Karpas-422 (cell line): ENCODE results near the gene APOA1. TPM values are rescaled to one million over a fixed set of nuclear protein-coding genes. Genes with fewer than 3 reads are reported as not detected.
"Not testable (repeated sequence)": the region's sequence is repeated elsewhere in the genome, so short reads cannot be mapped to it uniquely, and the experiment has no call there.

ENCODE experiments used
- DNase-seq: peaks from one replicate; pipeline ENCODE4 v3.0.0-alpha.2; 2015
- H2AFZ ChIP-seq: fragments of 200-600 bp; sonication (generic); 2 replicates; pipeline ENCODE4 v1.6.1; 2014; ENCODE audit warnings: antibody characterized with exemption, low read length, mixed read lengths
- H3K27ac ChIP-seq: fragments of 200-600 bp; sonication (generic); 2 replicates; pipeline ENCODE4 v1.5.1; 2014; ENCODE audit warnings: mild to moderate bottlenecking, low read length, moderate library complexity
- H3K27me3 ChIP-seq: fragments of 200-600 bp; sonication (generic); 2 replicates; pipeline ENCODE4 v1.6.1; 2014; ENCODE audit warnings: low read length, mixed read lengths
- H3K36me3 ChIP-seq: fragments of 200-600 bp; sonication (generic); 2 replicates; pipeline ENCODE4 v1.6.1; 2014; ENCODE audit warnings: low read length, mixed read lengths; ENCODE audit not compliant: insufficient read depth
- H3K4me1 ChIP-seq: fragments of 200-600 bp; sonication (generic); 2 replicates; pipeline ENCODE4 v1.6.1; 2014; ENCODE audit warnings: mild to moderate bottlenecking, low read length, mixed read lengths
- H3K4me2 ChIP-seq: fragments of 200-600 bp; sonication (generic); 2 replicates; pipeline ENCODE4 v1.6.1; 2014; ENCODE audit warnings: low read length, low read depth, mild to moderate bottlenecking; ENCODE audit not compliant: poor library complexity, severe bottlenecking
- H3K4me3 ChIP-seq: fragments of 200-600 bp; sonication (generic); 2 replicates; pipeline ENCODE4 v1.5.1; 2014; ENCODE audit warnings: mild to moderate bottlenecking, antibody characterized with exemption, low read length, mixed read lengths
- H3K79me2 ChIP-seq: fragments of 200-600 bp; sonication (generic); 2 replicates; pipeline ENCODE4 v1.6.1; 2014; ENCODE audit warnings: mild to moderate bottlenecking, low read length, mixed read lengths
- H3K9ac ChIP-seq: fragments of 200-600 bp; sonication (generic); 2 replicates; pipeline ENCODE4 v1.6.0; 2014; ENCODE audit warnings: low read length
- H3K9me2 ChIP-seq: fragments of 200-600 bp; sonication (generic), shearing (Covaris generic); replicated peaks from 2 replicates; pipeline ENCODE4 v1.6.0; 2014; ENCODE audit warnings: mild to moderate bottlenecking, low read length, moderate library complexity; ENCODE audit not compliant: insufficient read depth
- H3K9me3 ChIP-seq: fragments of 300-700, 200-600 bp; sonication (generic); 2 replicates; pipeline ENCODE4 v1.6.1; 2014; ENCODE audit warnings: low read length, mixed read lengths
- H4K20me1 ChIP-seq: fragments of 200-600 bp; sonication (generic); 2 replicates; pipeline ENCODE4 v1.6.1; 2014; ENCODE audit warnings: mild to moderate bottlenecking, antibody characterized with exemption, low read length, low read depth; ENCODE audit not compliant: insufficient read depth
- total RNA-seq: library from RNA; depleted of rRNA; stranded (reverse); fragments of >200 nt; shearing (Covaris generic); gene quantifications from 2 replicates; pipeline ENCODE4 v1.2.3, GENCODE V29; 2014; ENCODE audit warnings: low replicate concordance

APOA1 gene
- total RNA-seq, 1 experiment from 2014 or later = not detected

DNA sequence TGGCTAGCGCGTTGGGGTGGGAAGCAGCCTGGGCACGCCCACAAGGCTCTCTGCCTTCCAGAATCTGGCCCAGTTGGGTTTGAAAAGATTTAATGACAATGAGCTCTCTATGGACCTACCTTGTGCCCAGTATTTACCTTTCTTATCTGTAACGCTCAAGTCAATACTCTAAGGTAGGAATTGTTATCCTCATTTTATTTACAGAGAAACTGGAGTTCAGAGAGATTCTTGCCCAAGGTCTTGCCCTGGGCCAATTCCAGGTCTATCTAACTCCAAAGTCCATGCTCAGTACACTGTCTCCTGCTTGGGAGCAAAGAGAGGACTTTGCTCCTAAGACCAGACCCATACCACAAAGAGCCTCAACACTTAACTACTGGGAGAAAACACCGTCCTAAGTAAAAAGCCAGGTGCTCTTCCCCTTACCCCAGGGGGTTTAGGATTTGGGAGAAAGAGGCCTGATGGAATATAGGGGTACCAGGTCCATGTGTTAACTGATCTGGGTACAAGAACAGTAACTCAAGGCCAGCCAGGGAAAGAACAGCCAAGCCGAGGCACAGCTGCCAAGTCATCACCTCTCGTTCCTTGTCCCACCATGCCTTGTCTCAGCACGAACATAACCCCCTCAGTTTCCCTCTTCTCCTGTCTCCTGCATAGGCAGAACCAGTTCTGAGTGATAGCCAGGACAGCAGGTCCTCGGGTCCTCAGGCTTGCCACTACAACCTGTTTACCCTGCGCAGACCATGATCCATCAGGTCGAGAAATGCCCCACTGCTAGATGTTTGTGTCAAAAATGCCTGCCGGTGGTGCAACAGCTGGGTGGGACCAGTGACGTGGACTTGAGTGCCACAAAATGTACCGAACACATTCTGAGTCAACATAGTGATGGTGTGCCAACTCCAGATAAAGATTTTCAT lies 28.9 kb downstream of the APOA1 start:
- no peaks in the 10 kb centered on the region for H4K20me1 ChIP-seq
- H3K79me2 ChIP-seq = no peaks in the 10 kb centered on the region
- DNase-seq = no peak
- no peaks in the 10 kb centered on the region for H3K9me2 ChIP-seq
- no peak overlapping the region for H3K4me2 ChIP-seq
- H3K9me3 ChIP-seq = no peaks in the 10 kb centered on the region
- H3K27me3 ChIP-seq = no peaks in the 10 kb centered on the region
- no peak overlapping the region for H3K4me3 ChIP-seq
- no peaks in the 10 kb centered on the region for H3K4me1 ChIP-seq
- H2AFZ ChIP-seq = no peak overlapping the region
- H3K9ac ChIP-seq = no peak overlapping the region
- H3K27ac ChIP-seq = no peak overlapping the region
- no peaks in the 10 kb centered on the region for H3K36me3 ChIP-seq

- H3K9me2 ChIP-seq = no peaks in the 10 kb centered on the region
- H3K79me2 ChIP-seq = no peaks in the 10 kb centered on the region
- H3K4me2 ChIP-seq = no peak overlapping the region
- H4K20me1 ChIP-seq = no peaks in the 10 kb centered on the region
- H3K4me3 ChIP-seq = no peak overlapping the region
- H3K36me3 ChIP-seq = no peaks in the 10 kb centered on the region
- H3K4me1 ChIP-seq = no peaks in the 10 kb centered on the region
- no peak overlapping the region for H2AFZ ChIP-seq
- DNase-seq = no peak
- H3K27ac ChIP-seq = no peak overlapping the region
- H3K27me3 ChIP-seq = no peaks in the 10 kb centered on the region
- H3K9me3 ChIP-seq = no peaks in the 10 kb centered on the region
- no peak overlapping the region for H3K9ac ChIP-seq
Observed at GRCh38 chr11:116807601-116808261, 29.7 kb downstream of the APOA1 start.

DNA sequence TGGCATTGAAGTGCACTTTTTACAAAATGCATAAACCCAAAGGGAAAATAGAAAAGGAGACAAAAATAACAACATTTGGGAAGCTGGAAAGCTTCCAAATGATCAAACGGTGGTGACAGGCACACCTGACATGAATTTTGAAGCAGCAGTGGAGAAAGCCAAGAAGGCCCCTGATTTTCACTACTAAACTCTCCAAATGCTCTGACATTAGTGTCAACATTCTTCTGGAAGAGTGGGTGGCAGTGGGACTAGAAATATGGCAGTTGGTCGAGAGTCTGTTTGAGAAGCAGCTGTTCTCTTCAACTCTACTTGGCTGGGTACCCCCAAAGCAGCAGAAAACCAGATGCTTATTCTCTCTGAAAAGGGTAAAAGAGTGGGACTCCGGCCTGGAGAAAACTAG lies 33.4 kb downstream of the APOA1 start:
- Histone ChIP-seq H4K20me1 (no peaks in the 10 kb centered on the region), H3K27me3 (no peaks in the 10 kb centered on the region), H2AFZ (no peak overlapping the region), H3K9me2 (no peaks in the 10 kb centered on the region), H3K9ac (no peak overlapping the region), H3K4me1 (no peaks in the 10 kb centered on the region), H3K4me3 (no peak overlapping the region), H3K79me2 (no peaks in the 10 kb centered on the region), H3K4me2 (no peak overlapping the region), H3K27ac (no peak overlapping the region), H3K36me3 (no peaks in the 10 kb centered on the region), H3K9me3 (no peaks in the 10 kb centered on the region)
- DNase-seq = no peak

DNA sequence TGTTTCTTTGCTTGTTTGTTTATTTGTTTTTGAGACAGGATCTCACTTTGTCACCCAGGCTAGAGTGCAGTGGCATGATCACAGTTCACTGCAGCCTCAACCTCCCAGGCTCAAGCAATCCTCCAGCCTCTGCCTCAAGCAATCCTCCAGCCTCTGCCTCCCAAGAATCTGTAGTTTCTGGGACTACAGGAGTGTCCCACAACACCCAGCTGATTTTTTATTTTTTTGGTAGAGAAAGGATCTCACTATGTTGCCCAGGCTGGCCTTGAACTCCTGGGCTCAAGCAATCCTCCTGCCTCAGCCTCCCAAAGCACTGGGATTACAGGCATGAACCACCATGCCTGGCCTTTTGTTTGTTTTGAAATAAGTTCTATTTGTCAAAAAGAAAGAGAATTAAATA lies 35.8 kb downstream of the APOA1 start:
- H3K9me2 ChIP-seq, H3K27ac ChIP-seq, H3K36me3 ChIP-seq, H3K4me2 ChIP-seq, H3K79me2 ChIP-seq, H3K9me3 ChIP-seq, H4K20me1 ChIP-seq, H2AFZ ChIP-seq, H3K4me1 ChIP-seq, DNase-seq, H3K9ac ChIP-seq, H3K4me3 ChIP-seq, H3K27me3 ChIP-seq: not testable (repeated sequence)

DNA sequence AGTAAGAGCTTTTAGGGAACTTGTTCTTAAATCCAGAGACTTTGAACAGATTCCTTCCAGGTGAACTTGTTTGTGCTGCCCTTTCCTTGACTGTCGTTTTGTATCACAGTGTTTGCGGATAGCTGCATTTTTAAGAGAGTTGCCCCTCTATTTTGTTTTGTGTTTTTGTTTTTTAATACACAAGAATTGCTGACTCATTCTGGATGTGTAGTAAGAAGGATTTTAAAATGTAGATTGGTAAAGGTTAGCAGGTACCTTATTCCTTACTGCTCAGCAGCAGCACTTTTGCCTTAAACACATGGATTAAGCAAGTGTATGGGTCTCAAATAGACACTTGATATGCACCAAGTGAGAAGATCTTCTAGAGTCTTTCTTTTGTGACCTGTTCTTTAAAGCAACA lies 36.8 kb downstream of the APOA1 start:
- Histone ChIP-seq H3K9me3 (no peaks in the 10 kb centered on the region), H3K4me1 (no peaks in the 10 kb centered on the region), H3K9me2 (no peaks in the 10 kb centered on the region), H3K36me3 (no peaks in the 10 kb centered on the region), H3K27me3 (no peaks in the 10 kb centered on the region), H3K4me3 (no peak overlapping the region), H3K9ac (no peak overlapping the region), H2AFZ (no peak overlapping the region), H3K27ac (no peak overlapping the region), H4K20me1 (no peaks in the 10 kb centered on the region), H3K4me2 (no peak overlapping the region), H3K79me2 (no peaks in the 10 kb centered on the region)
- no peak for DNase-seq

DNA sequence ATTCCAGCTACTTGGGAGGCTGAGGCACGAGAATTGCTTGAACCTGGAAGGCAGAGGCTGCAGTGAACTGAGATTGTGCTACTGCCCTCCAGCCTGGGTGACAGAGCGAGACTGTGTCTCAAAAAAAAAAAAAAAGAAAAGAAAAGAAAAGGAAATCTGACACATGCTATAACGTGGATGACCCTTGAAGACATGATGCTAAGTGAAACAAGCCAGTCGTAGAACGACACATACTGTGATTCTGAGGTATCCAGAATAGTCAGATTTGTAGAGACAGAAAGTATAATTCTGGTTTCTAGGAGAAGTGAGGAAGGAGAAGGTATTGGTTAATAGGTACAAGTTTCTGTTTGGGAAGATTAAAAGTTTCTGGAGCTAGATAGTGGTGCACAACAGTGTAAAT lies 39.1 kb downstream of the APOA1 start:
- Histone ChIP-seq H3K27me3 (no peaks in the 10 kb centered on the region), H3K4me3 (no peak overlapping the region), H3K9me2 (no peaks in the 10 kb centered on the region), H3K9me3 (no peaks in the 10 kb centered on the region), H3K4me1 (no peaks in the 10 kb centered on the region), H3K4me2 (no peak overlapping the region), H3K79me2 (no peaks in the 10 kb centered on the region), H3K9ac (no peak overlapping the region), H4K20me1 (no peaks in the 10 kb centered on the region), H3K36me3 (no peaks in the 10 kb centered on the region), H2AFZ (no peak overlapping the region), H3K27ac (no peak overlapping the region)
- no peak for DNase-seq

- no peaks in the 10 kb centered on the region for H3K79me2 ChIP-seq
- no peaks in the 10 kb centered on the region for H3K9me3 ChIP-seq
- no peak overlapping the region for H3K9ac ChIP-seq
- no peak overlapping the region for H3K27ac ChIP-seq
- H3K4me1 ChIP-seq = no peaks in the 10 kb centered on the region
- no peaks in the 10 kb centered on the region for H3K9me2 ChIP-seq
- no peaks in the 10 kb centered on the region for H4K20me1 ChIP-seq
- no peak for DNase-seq
- no peaks in the 10 kb centered on the region for H3K27me3 ChIP-seq
- H3K4me2 ChIP-seq = no peak overlapping the region
- no peak overlapping the region for H3K4me3 ChIP-seq
- no peak overlapping the region for H2AFZ ChIP-seq
- no peaks in the 10 kb centered on the region for H3K36me3 ChIP-seq
Observed at GRCh38 chr11:116797816-116798215, 39.6 kb downstream of the APOA1 start.

GRCh38 chr11:116796548-116796947 lies 40.9 kb downstream of the APOA1 start:
- Histone ChIP-seq H3K27me3 (no peaks in the 10 kb centered on the region), H3K27ac (no peak overlapping the region), H3K4me1 (no peaks in the 10 kb centered on the region), H2AFZ (no peak overlapping the region), H3K36me3 (no peaks in the 10 kb centered on the region), H3K79me2 (no peaks in the 10 kb centered on the region), H3K9me2 (no peaks in the 10 kb centered on the region), H3K9me3 (no peaks in the 10 kb centered on the region), H3K9ac (no peak overlapping the region), H4K20me1 (no peaks in the 10 kb centered on the region), H3K4me2 (no peak overlapping the region), H3K4me3 (no peak overlapping the region)
- DNase-seq = no peak
